NCI-H1417 (cell line): ENCODE measurements around the gene UEVLD.

ENCODE experiments used
- DNase-seq, 3 experiments: peaks; one replicate each; lab custom pipeline; 2025; lab: John Stamatoyannopoulos, UW

UEVLD gene

DNA sequence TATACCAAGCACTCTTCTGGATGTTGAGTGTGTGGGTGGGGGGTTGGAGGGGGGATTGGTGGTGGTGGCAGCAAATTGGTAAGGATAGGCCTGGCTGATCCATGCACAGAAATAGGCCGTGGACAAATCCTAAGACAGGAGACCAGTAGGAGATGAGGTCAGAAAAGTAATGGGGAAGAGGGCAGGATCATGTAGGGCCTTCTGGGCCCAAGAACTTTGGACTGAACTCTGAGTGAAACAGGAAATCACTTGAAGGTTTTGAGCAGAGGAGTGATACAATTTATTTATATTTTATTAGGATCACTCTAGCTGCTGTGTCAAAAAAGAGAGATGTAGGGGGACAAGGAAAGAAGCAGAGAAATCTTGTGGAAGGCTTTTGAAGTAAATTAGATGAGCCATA lies 90.5 kb downstream of the UEVLD start:
- no peak for DNase-seq

DNA sequence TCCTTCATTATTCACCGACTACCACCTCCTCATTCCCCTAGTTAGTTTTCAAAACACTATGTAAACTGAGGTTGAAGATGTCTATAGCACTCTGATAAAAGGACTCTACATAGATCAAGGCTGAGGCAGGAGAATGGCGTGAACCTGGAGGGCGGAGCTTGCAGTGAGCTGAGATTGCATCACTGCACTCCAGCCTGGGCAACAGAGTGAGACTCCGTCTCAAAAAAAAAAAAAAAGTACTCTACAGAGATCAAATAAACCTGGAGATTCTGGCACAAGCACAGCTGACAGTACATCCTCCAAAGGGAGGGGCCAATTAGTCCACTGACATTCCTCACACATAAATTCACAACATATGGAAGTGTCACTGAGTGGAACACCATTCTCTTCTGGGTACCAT lies 92.8 kb downstream of the UEVLD start:
- DNase-seq, result no peak

DNA sequence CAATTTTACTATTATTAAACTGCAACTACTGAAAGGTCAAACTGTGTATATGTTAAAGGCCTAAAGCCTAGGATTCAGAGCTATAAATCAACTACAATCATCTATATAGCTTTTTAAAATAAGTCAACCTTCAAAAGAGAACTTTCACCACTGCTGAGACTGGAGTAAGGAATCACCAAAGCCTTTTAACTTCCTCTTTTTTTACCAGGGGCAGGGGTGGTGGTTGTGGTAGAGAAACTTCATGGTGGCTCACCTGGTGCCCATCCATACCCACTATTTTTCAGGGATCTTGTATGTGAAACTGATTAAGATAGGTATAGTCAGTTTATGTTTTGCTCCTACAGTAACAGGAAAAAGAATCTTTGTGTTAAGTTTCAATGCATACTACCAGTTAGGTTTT lies 93.3 kb downstream of the UEVLD start:
- no peak for DNase-seq

DNA sequence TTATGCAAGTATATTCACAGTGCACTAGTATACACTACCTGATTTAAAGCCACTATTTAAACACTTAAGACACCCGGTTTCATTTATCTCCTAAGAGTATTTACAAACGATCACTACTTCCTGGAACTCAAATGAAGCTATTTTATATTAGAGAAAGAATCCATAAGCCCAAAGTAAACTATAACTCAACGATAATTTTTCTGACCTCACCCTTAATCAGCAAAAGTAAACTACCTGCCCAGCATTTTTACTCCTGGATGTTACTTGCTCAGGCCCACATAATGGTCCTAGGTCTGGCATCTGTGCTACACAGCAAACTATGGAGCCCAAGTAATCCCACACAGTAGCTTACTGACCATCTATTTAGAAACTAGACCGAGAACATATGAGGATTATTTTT lies 95.2 kb downstream of the UEVLD start:
- DNase-seq, result no peak

DNA sequence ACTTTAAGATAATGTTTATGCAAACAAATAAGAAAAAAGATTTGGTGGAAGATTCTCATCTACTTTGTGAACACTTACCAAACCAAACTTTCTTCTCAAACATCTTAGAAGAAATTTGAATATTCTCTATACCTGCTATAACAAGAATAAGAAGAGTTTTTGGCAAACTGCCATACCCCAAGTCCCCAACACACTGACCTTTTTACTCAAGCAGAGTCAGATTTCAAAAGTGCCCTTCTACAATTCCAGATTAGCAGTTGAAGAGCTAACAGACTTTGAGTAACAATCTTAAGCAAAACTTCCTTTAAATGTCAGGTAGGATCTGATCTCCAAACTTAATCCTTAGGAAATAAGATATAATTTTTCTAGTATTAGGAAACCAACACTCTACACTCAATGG lies 95.6 kb downstream of the UEVLD start:
- DNase-seq, result no peak

DNA sequence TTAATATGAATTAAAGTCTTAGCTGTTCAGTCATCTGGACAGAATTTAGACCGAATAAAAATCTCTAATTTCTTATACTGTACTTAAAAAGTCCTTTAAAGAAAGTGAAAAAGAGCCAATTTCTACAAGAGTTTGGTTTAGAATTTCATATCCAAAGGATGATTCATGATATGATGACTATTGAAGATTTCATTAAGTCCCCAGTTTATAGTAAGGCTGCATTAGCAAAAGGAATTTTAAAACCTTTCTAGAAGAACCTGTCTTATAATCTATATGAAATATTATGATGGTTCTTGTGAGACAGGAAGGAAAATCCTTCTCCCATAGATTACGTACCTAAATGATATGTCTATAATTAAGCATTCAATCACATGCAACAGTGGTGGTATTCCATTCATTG lies 96.6 kb downstream of the UEVLD start:
- no peak for DNase-seq

DNA sequence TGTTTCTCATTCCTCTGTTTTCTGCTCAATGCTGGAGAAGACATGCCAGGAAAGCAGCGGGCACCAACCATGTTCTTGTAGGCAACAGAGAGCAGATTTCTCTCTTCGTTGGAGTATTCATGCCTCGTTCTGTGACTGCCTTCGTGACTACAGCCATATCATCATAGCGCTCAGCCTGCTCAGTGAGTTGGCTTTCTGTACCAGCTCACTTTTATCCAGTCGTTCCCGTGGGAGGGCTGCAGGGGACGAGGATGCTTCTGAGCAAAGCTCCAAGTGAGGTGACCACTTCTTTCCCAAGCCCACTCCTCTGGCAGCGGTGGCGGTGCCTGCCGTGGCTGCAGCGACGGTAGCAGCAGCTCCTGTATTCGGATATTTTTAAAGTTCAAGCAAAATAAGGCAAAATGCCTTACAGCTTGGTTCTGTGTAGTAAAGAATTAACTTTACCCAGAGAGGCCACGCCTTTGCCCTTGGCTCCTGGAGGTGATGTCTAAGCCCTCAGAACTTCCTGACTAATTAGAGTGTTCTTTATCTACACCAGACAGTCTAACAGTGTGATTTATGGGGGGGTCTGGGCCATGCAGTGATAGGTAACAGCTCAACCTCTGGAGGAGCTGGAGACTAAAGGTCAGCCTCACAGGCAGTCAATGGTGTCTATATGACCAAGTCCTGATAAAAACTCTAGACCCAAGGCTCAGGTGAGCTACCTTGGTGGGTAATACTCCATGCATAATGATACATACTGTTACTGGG lies 97.6 kb downstream of the UEVLD start:
- DNase-seq, result no peak

GRCh38 chr11:18490319-18490718 lies 98.2 kb downstream of the UEVLD start:
- DNase-seq, result no peak

DNA sequence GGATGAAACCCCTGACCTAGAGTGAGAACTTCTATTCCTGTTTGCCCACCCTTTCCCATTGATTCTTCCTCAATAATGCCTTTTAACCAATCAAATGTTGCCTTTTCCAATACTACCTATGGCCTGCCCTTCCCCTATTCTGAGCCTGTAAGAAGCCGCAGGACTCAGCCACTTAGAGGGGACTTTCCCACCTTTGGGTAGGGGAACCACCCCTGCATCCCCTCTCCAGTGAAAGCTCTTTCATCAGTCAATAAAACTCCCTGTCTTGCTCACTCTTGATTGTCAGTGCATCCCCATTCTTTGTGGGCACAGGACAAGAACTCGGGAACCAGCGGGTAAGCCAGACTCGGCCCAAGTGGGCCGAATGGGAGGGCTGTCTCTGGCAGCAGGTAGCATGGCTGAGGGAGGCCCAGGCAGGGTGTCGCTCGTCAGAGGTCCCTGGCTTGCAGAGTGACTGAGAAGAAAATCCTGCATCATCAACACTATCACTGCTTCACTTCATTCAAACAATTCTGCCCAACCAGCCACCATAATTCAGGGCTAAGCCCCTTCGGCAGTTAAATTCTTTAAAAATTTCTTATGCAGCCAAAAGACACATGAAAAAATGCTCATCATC lies 102.5 kb downstream of the UEVLD start:
- no peak for DNase-seq
